H1 (cell line): ENCODE measurements around the gene HES7. TPM values are rescaled to one million over a fixed set of nuclear protein-coding genes. Genes with fewer than 3 reads are reported as not detected.

Experiments
- CTCF ChIA-PET: fragments of 300-600 bp; sonication (Branson Sonifier 250); formaldehyde crosslinking; loops from one replicate; lab custom pipeline; 2021; ENCODE audit not compliant: partially characterized antibody; lab: Charles Lee
- POLR2A ChIA-PET: fragments of 300-600 bp; sonication (Branson Sonifier 250); formaldehyde crosslinking; loops from one replicate; lab custom pipeline; 2021; ENCODE audit warnings: inconsistent platforms; ENCODE audit not compliant: partially characterized antibody; lab: Charles Lee
- DNase-seq, 2 experiments: peaks; one replicate each; pipeline versions ENCODE4 v3.0.0 to v3.0.0-alpha.2; 2010 to 2022; ENCODE audit warnings: low spot score in 2 of 2, low read depth in 1 of 2, mixed read lengths in 1 of 2
- FAIRE-seq: peaks from 2 replicates; lab custom pipeline; 2011; peaks lifted over from hg19 to GRCh38; lab: Jason Lieb, UNC
- H2AFZ ChIP-seq: 2 replicates; pipeline ENCODE4 v1.8.1; 2012; ENCODE audit warnings: low read length, inconsistent platforms
- H2AK5ac ChIP-seq: 2 replicates; pipeline ENCODE4 v1.6.1; 2013; ENCODE audit warnings: low read depth, low read length
- H2BK120ac ChIP-seq: replicated peaks from 2 replicates; pipeline ENCODE3; 2013; ENCODE audit warnings: low read depth, low read length, inconsistent platforms
- H2BK12ac ChIP-seq: 2 replicates; pipeline ENCODE4 v1.6.1; 2013; ENCODE audit warnings: low read depth, low read length
- H2BK15ac ChIP-seq: 2 replicates; pipeline ENCODE4 v1.6.1; 2013; ENCODE audit warnings: low read length
- H2BK20ac ChIP-seq: 2 replicates; pipeline ENCODE4 v1.6.1; 2013; ENCODE audit warnings: low read length
- H2BK5ac ChIP-seq: 2 replicates; pipeline ENCODE4 v1.6.1; 2013; ENCODE audit warnings: low read depth, low read length
- H3K14ac ChIP-seq: 2 replicates; pipeline ENCODE4 v1.6.1; 2013; ENCODE audit warnings: inconsistent platforms; ENCODE audit not compliant: insufficient read length
- H3K18ac ChIP-seq: 2 replicates; pipeline ENCODE4 v1.6.1; 2013; ENCODE audit warnings: low read length; ENCODE audit errors: extremely low read depth
- H3K23ac ChIP-seq: 2 replicates; pipeline ENCODE4 v1.6.1; 2013; ENCODE audit warnings: inconsistent platforms; ENCODE audit not compliant: insufficient read length
- H3K23me2 ChIP-seq: 2 replicates; pipeline ENCODE4 v1.6.1; 2013; ENCODE audit warnings: low read depth, low read length
- H3K27ac ChIP-seq: 2 replicates; pipeline ENCODE4 v1.6.1; 2011; ENCODE audit warnings: low read depth, low read length, inconsistent platforms
- H3K27me3 ChIP-seq, 4 experiments: replicated peaks in 1 of 4; 1 replicate in 1 of 4; 2 replicates in 3 of 4; pipeline versions ENCODE4 v1.6.1 to v1.8.1; 2011 to 2013; ENCODE audit warnings: low read length in 3 of 4, mild to moderate bottlenecking in 3 of 4, inconsistent platforms in 2 of 4, mixed read lengths in 2 of 4, moderate library complexity in 1 of 4; ENCODE audit not compliant: control insufficient read depth in 3 of 4, insufficient read depth in 3 of 4; ENCODE audit errors: extremely low read depth in 1 of 4
- H3K36me3 ChIP-seq, 4 experiments: 2 replicates each; pipeline versions ENCODE4 v1.6.1 to v1.8.1; 2011 to 2013; ENCODE audit warnings: mild to moderate bottlenecking in 4 of 4, low read length in 3 of 4, moderate library complexity in 2 of 4, control low read depth in 1 of 4, inconsistent platforms in 1 of 4; ENCODE audit not compliant: insufficient read depth in 4 of 4, control insufficient read depth in 2 of 4
- H3K4ac ChIP-seq: replicated peaks from 2 replicates; pipeline ENCODE3; 2013; ENCODE audit warnings: low read length, low read depth, mixed read lengths, inconsistent platforms; ENCODE audit not compliant: insufficient read length
- H3K4me1 ChIP-seq, 4 experiments: replicated peaks in 1 of 4; 1 replicate in 1 of 4; 2 replicates in 3 of 4; pipeline versions ENCODE4 v1.6.1 to v1.8.1; 2011 to 2013; ENCODE audit warnings: low read length in 3 of 4, inconsistent platforms in 2 of 4, mixed read lengths in 1 of 4; ENCODE audit not compliant: insufficient read depth in 4 of 4, control insufficient read depth in 3 of 4
- H3K4me2 ChIP-seq, 2 experiments: 2 replicates each; pipeline versions ENCODE4 v1.6.1 to v1.8.1; 2011 to 2013; ENCODE audit warnings: low read depth in 2 of 2, low read length in 2 of 2, control low read depth in 1 of 2, inconsistent platforms in 1 of 2, mild to moderate bottlenecking in 1 of 2; ENCODE audit not compliant: insufficient read depth in 1 of 2
- H3K4me3 ChIP-seq, 4 experiments: fragments of 200-600, 300-600 bp in 1 of 4; sonication (generic), shearing (Covaris generic), sonication (Bioruptor Twin) in 1 of 4; 2 replicates each; pipeline versions ENCODE4 v1.5.1 to v1.8.1; 2011 to 2016; ENCODE audit warnings: low read length in 4 of 4, low read depth in 3 of 4, control low read depth in 2 of 4, inconsistent platforms in 2 of 4, mild to moderate bottlenecking in 2 of 4, mixed read lengths in 1 of 4, moderate library complexity in 1 of 4; ENCODE audit not compliant: insufficient read depth in 2 of 4; ENCODE audit errors: extremely low read depth in 1 of 4
- H3K56ac ChIP-seq: replicated peaks from 2 replicates; pipeline ENCODE3; 2013; ENCODE audit warnings: low read depth, mild to moderate bottlenecking, mixed read lengths, low read length, inconsistent platforms; ENCODE audit not compliant: insufficient read length
- H3K79me1 ChIP-seq: 2 replicates; pipeline ENCODE4 v1.6.1; 2013; ENCODE audit warnings: low read depth, low read length, control low read depth
- H3K79me2 ChIP-seq, 2 experiments: 2 replicates each; pipeline versions ENCODE4 v1.6.1 to v1.8.1; 2012 to 2013; ENCODE audit warnings: low read length in 2 of 2, mild to moderate bottlenecking in 2 of 2, inconsistent platforms in 1 of 2; ENCODE audit not compliant: insufficient read depth in 2 of 2, control insufficient read depth in 1 of 2
- H3K9ac ChIP-seq, 4 experiments: replicated peaks in 1 of 4; 1 replicate in 1 of 4; 2 replicates in 3 of 4; pipeline versions ENCODE4 v1.6.1 to v1.8.1; 2011 to 2013; ENCODE audit warnings: low read depth in 3 of 4, low read length in 3 of 4, control low read depth in 2 of 4, mild to moderate bottlenecking in 2 of 4, moderate library complexity in 2 of 4, inconsistent platforms in 1 of 4; ENCODE audit errors: extremely low read depth in 1 of 4
- H3K9me3 ChIP-seq, 2 experiments: 2 replicates each; pipeline versions ENCODE4 v1.6.1 to v1.8.1; 2012 to 2013; ENCODE audit warnings: mild to moderate bottlenecking in 2 of 2, moderate library complexity in 2 of 2, control low read depth in 1 of 2, inconsistent platforms in 1 of 2, low read depth in 1 of 2, low read length in 1 of 2, mixed read lengths in 1 of 2; ENCODE audit not compliant: insufficient read depth in 2 of 2
- H4K20me1 ChIP-seq, 2 experiments: replicated peaks in 1 of 2; 2 replicates each; pipeline versions ENCODE3 to v1.8.1; 2011 to 2013; ENCODE audit warnings: inconsistent platforms in 2 of 2, low read length in 2 of 2, mild to moderate bottlenecking in 1 of 2; ENCODE audit not compliant: insufficient read depth in 2 of 2, control insufficient read depth in 1 of 2
- H4K5ac ChIP-seq: 2 replicates; pipeline ENCODE4 v1.6.1; 2013; ENCODE audit warnings: low read length, low read depth, mixed read lengths, inconsistent platforms; ENCODE audit not compliant: insufficient read length
- H4K8ac ChIP-seq: 2 replicates; pipeline ENCODE4 v1.8.0; 2013; ENCODE audit warnings: mild to moderate bottlenecking, moderate library complexity, low read length, inconsistent platforms; ENCODE audit not compliant: insufficient read depth; ENCODE audit errors: extremely low read depth
- H4K91ac ChIP-seq: replicated peaks from 2 replicates; pipeline ENCODE3; 2013; ENCODE audit warnings: low read length, mixed read lengths, inconsistent platforms; ENCODE audit not compliant: insufficient read length
- CHD1 ChIP-seq: IDR thresholded peaks from 2 replicates; pipeline ENCODE4 v1.6.1; 2012; ENCODE audit warnings: low read depth, low read length, improper control_type of control experiment
- KDM1A ChIP-seq: fragments of 200-600, 300-600 bp; sonication (generic); IDR thresholded peaks from 2 replicates; pipeline ENCODE4 v1.7.1; 2016; ENCODE audit warnings: mild to moderate bottlenecking, low read length, borderline replicate concordance
- KDM4A ChIP-seq: IDR thresholded peaks from one replicate; pipeline ENCODE4 v1.7.1; 2012; ENCODE audit warnings: low read depth, mild to moderate bottlenecking, moderate library complexity, low read length, inconsistent platforms; ENCODE audit not compliant: severe bottlenecking
- YY1 ChIP-seq: IDR thresholded peaks from 2 replicates; pipeline ENCODE4 v1.6.1; 2011; ENCODE audit warnings: low read depth, mild to moderate bottlenecking, low read length
- WGBS, 2 experiments: shearing (Covaris generic) in 1 of 2; methylation state at CpG; one replicate each; pipeline versions ENCODE4 v1.1.6 to v1.1.7; 2013 to 2015; ENCODE audit warnings: low lambda C conversion rate in 2 of 2, mixed read lengths in 2 of 2, inconsistent platforms in 1 of 2, low coverage in 1 of 2, missing lambda C conversion rate in 1 of 2; ENCODE audit not compliant: insufficient replicate concordance in 2 of 2, insufficient coverage in 1 of 2, insufficient read length in 1 of 2; ENCODE audit errors: extremely low coverage in 1 of 2, missing lambda C conversion rate in 1 of 2; 5-methylcytosine and 5-hydroxymethylcytosine counted together
- polyA plus RNA-seq, 7 experiments: library from polyadenylated mRNA; depleted of rRNA in 3 of 7; stranded (reverse) in 5 of 7; unstranded in 2 of 7; fragments of >200 nt in 5 of 7; fragments of 200-250 nt in 2 of 7; gene quantifications; 1 replicate in 5 of 7; 2 replicates in 1 of 7; 4 replicates in 1 of 7; pipeline versions ENCODE4 v1.2.1 to v1.2.3, GENCODE V29; 2011 to 2013; ENCODE audit warnings: missing spikeins in 2 of 7, mixed read lengths in 2 of 7
- total RNA-seq: library from RNA; stranded (reverse); fragmentation: NEBNext Ultra II Directional; extraction: Animal tissue kit (Norgen Biotek cat#: 25700); gene quantifications from 2 replicates; pipeline ENCODE4 v1.2.1, GENCODE V29; 2021
- TF ChIP-seq, protein P1 (sequence below): IDR thresholded peaks from 2 replicates; pipeline ENCODE4 v1.6.1; 2012; ENCODE audit warnings: inconsistent platforms

HES7 gene
- total and polyA plus RNA-seq, 2 of the 8 experiments (the other 6 are each of a cell fraction or from before 2014, with no cell fraction given), result 0.20 to 0.32 TPM

DNA sequence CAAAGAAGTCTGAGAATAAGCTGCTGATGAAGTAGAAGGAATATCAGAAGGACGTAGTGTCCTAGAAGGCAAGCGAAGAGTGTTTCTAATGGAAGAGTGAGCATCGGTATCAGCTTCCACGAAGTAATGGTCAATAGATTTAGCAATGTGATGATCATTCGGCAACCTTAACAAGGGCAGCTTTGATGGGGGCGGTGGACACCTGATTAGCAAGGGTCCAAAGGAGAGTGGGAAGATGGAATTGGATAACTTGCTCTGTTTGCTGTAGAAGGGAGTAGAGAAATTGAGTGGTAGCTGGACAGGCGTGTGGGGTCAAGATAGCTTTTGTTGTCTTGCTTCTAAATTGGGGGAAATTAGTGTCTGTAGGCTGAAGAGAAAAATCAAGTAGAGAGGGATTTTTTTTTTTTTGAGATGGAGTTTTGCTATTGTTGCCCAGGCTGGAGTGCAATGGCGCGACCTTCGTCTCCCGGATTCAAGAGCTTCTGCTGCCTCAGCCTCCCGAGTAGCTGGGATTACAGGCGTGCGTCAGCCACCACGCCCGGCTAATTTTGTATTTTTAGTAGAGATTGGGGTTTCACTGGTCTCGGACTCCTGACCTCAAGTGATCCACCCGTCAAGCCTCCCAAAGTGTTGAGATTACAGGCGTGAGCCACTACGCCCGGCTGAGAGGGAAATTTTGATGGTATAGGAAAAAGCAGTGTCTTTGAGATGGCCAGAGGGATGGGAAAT is 13.9 kb upstream of the HES7 start:
- Histone ChIP-seq H3K79me2 (no peaks in the 10 kb centered on the region), H3K56ac (no peak overlapping the region), H2BK15ac (peak overlapping the region; percentile 75; the same call in 1 of the 2 replicates), H4K8ac (no peak overlapping the region), H3K18ac (peak overlapping the region; percentile 71; the same call in 1 of the 2 replicates), H3K23ac (no peak overlapping the region), H2BK12ac (0 out of 2 replicates have a peak overlapping the region, but pooled peaks have one; percentile 87), H3K27me3 (peaks cover 0 to 7% (median 2%) of the 10 kb centered on the region in 4 experiments; a peak in 4 of 7 replicates), H3K27ac (no peak overlapping the region), H3K4me2 (peak overlapping the region; percentile 85 to 99), H3K4me1 (peaks cover 0 to 15% (median 10%) of the 10 kb centered on the region in 4 experiments; a peak in 6 of 7 replicates), H3K79me1 (no peaks in the 10 kb centered on the region), H2BK5ac (no peak overlapping the region), H3K4me3 (peak overlapping the region; percentile 86 to 98 (median 92)), H3K9ac (peak overlapping the region; percentile 29 to 70 (median 42); a peak in 4 of 7 replicates), H4K5ac (no peak overlapping the region), H3K23me2 (peaks cover 9% of the 10 kb centered on the region), H2AFZ (peak overlapping the region; percentile 99), H3K9me3 (no peaks in the 10 kb centered on the region), H2BK120ac (no peak overlapping the region), H4K91ac (no peak overlapping the region), H4K20me1 (peaks cover 0 to 4% of the 10 kb centered on the region in 2 experiments), H3K4ac (no peak overlapping the region), H3K36me3 (peaks cover 3 to 16% (median 6%) of the 10 kb centered on the region in 4 experiments), H3K14ac (no peak overlapping the region), H2BK20ac (no peak overlapping the region), H2AK5ac (peak overlapping the region; percentile 91)
- ChIA-PET POLR2A (interaction anchor here (0.9 to 10.3 kb wide), 12 partner anchors 9 to 113 kb away, joined by 3 to 76 read pairs (median 8); partner anchors contain the start of genes AURKB, CTC1, PER1 and VAMP2), CTCF (interaction anchor here (0.7 to 14.1 kb wide), 27 partner anchors 10 to 226 kb away, joined by 3 to 133 read pairs (median 3); partner anchors contain the start of genes ALOXE3, HES7, TMEM107 and VAMP2)
- TF ChIP-seq YY1 (0 out of 2 replicates have a peak, but pooled peaks have one; percentile 31), KDM4A (peak; percentile 21), CHD1 (no peak), KDM1A (no peak)
- TF ChIP-seq, protein P1, sequence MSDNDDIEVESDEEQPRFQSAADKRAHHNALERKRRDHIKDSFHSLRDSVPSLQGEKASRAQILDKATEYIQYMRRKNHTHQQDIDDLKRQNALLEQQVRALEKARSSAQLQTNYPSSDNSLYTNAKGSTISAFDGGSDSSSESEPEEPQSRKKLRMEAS, result no peak
- WGBS, 2 experiments, result 23% methylated on average over 21 of the region's 21 CpGs; no CpG with 5 or more reads in 1 of the 2 experiments
- FAIRE-seq (no peak), DNase-seq (no peak)
